Stimulated activated CD4-positive, alpha-beta T cell treated with anti-CD3 and anti-CD28 coated beads, Interleukin-12 subunit alpha, Interleukin-12 subunit beta, amount 100 ng/mL, for 24 hours (primary cell): ENCODE results near the gene DYNLT2.

Experiments used
- DNase-seq, 2 experiments: peaks; one replicate each; pipeline ENCODE4 v3.0.0-alpha.2; 2020; ENCODE audit warnings: low read depth in 2 of 2

The DYNLT2 gene

GRCh38 chr6:169751242-169752073, at the start of gene DYNLT2, which contains the start of gene ERMARD:
Gene DYNLT2 (minus strand): TSS chr6:169751572. CDS start chr6:169751458, 114 bp downstream.
Gene ERMARD (plus strand): TSS chr6:169751622. CDS start chr6:169751658, 36 bp downstream.
- peak; percentile 88 to 93 for DNase-seq

- DNase-seq = no peak
Measured at GRCh38 chr6:169800668-169801395, 49.5 kb upstream of the DYNLT2 start.

GRCh38 chr6:169800116-169800667, 48.8 kb upstream of the DYNLT2 start:
- DNase-seq = no peak

GRCh38 chr6:169799474-169799926, 48.1 kb upstream of the DYNLT2 start:
- DNase-seq = no peak

GRCh38 chr6:169798764-169799473, 47.5 kb upstream of the DYNLT2 start:
- DNase-seq = no peak

- DNase-seq = no peak
Measured at GRCh38 chr6:169795196-169795595, 43.8 kb upstream of the DYNLT2 start.

- no peak for DNase-seq
Measured at GRCh38 chr6:169794317-169795055, 43.1 kb upstream of the DYNLT2 start.

- no peak for DNase-seq
Measured at GRCh38 chr6:169793408-169793807, 42.0 kb upstream of the DYNLT2 start.

- DNase-seq = no peak
Measured at GRCh38 chr6:169792306-169793015, 41.1 kb upstream of the DYNLT2 start.

- DNase-seq = no peak
Measured at GRCh38 chr6:169791721-169792131, 40.4 kb upstream of the DYNLT2 start.

GRCh38 chr6:169789944-169790927, 38.9 kb upstream of the DYNLT2 start:
- DNase-seq = peak; percentile 53 to 64

GRCh38 chr6:169789146-169789943, 38.0 kb upstream of the DYNLT2 start:
- DNase-seq = no peak

- no peak for DNase-seq
Measured at GRCh38 chr6:169788809-169789145, 37.4 kb upstream of the DYNLT2 start.

- DNase-seq = no peak
Measured at GRCh38 chr6:169787797-169788196, 36.4 kb upstream of the DYNLT2 start.

- DNase-seq = no peak
Measured at GRCh38 chr6:169786349-169786748, 35.0 kb upstream of the DYNLT2 start.

- DNase-seq = no peak
Measured at GRCh38 chr6:169785566-169785965, 34.2 kb upstream of the DYNLT2 start.

- no peak for DNase-seq
Measured at GRCh38 chr6:169784821-169785340, 33.5 kb upstream of the DYNLT2 start.
